GM21390 (cell line): ENCODE data around the gene KIRREL3.

Experiments used
- ATAC-seq: cut with Tn5 transposase; IDR thresholded peaks from one replicate; pipeline ENCODE4 v1.9.1; 2021; ENCODE audit not compliant: unreplicated experiment

The KIRREL3 gene

DNA sequence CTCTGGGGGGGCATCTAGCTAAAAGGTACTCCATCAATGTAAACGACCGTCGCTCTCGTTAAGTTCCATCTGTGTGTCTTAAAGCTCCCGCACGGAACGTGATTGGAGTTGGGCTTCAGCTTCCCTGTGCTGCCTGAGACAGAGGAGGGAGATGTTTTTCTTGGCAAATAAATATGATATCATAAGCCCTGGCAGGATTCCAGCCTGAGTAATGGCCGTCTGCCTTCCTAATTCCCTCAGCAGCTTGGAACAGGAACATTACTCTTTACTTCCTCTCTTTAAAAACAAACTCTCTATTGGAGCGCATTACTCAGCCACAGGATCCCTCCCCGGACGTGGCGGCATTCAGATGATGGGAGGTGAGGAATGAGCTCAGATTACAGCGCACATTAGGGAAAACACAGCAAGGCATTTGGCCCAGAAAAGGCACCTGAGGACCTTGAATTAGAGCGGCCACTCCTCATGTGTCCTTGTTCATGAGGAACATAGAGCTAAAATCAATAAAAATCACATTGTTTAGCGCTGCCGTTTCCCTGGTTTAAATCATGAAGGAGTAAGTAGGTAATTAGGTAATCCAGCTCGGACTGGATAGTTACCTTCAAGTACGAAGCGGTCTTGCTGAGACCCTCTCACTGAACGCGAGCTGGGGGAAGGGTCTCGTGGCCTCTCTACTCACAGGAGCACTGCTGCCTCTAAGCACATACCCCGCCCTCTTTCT is 414.6 kb downstream of the KIRREL3 start:
- ATAC-seq: no peak

DNA sequence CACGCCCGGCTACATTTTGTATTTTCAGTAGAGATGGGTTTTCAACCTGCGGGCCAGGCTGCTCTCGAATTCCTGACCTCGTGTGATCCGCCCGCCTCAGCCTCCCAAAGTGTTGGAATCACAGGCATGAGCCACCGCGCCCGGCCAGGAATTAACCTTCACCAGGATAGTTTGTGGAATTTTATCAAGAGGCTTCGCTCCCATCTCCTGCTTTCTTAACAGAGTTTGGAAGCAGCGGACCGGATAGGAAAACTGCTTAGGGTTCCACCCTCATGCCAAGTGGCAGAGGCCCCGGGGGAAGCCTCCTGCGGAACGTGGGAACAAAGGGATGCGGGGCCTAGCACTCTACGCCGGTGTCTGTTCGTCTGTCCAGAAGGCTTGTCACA is 415.2 kb downstream of the KIRREL3 start:
- ATAC-seq: no peak

- no peak for ATAC-seq
These were observed 416.8 kb downstream of the KIRREL3 start for GRCh38 chr11:126583594-126584427.

GRCh38 chr11:126583101-126583500 is 417.5 kb downstream of the KIRREL3 start:
- ATAC-seq: no peak

GRCh38 chr11:126581871-126582648 is 418.5 kb downstream of the KIRREL3 start:
- ATAC-seq: no peak

DNA sequence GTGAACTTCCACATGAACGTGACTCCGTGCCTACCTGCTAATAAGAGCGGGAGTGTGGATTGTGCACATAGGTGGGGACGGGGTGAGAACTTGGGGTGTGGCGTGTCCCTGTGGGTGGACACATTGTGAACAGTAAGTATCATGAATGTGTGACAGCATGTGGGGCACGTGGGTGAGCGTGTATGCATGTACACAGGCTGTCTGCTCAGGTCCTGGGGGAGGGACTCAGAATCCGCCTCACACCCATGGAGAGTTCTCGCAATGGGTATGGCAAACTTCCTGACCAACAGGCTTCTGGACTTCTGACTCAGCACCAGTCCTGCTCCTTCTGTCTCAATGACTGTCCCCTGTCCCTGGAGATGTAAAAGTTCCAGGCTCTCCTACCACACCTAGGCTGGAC is 422.1 kb downstream of the KIRREL3 start:
- ATAC-seq: no peak

DNA sequence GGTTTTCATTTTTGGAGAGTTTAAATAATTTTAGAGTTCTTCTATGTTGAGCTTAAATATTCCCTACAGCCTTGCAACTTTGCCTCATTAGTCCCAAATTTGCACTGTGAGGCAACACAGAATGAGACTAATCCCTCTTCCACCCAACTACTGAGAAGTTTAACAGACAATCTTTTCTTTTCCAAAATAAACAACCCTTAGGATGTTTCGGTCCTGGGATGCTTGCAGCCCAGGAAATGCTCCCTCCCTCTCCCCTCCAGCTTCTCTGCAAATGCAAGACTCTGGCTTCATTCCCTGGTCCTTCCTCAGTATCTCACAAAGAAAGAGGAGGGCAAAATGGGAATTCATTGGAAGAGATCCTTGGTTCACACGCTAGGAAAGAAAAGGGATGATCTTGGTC is 422.5 kb downstream of the KIRREL3 start:
- no peak for ATAC-seq

- ATAC-seq: no peak
These were observed 424.7 kb downstream of the KIRREL3 start for GRCh38 chr11:126575849-126576248.

DNA sequence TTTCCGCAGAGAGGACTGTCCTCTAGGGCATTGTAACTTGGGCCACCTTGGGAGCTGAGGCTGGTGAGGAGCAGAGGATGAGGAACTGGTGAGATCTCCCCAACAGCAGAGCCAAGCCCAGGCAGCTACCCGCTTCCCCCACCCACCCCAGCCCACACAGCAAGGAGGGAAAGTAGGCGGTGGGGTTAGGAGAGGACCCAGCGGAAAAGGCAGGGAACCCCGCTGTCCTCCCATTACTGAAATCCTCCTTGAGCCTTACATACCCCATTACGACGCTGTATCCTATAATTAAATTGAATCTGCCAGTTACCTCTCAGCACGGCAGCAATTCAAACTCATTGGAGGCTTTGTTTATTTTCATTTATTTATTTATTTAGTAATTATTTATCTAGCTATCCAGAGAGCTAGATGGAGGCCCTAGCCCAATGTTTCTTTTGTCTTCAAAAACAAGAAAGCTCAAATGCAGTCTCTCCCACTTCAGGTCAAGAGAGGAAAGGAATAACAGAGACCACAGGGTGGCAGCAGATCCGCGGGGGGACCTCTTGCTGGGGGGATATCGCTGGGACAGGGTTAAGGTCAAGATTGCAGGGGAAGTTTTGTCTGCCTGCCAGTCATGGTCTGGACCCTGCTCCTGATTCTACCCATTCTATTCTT is 427.1 kb downstream of the KIRREL3 start:
- no peak for ATAC-seq

- no peak for ATAC-seq
These were observed 430.1 kb downstream of the KIRREL3 start for GRCh38 chr11:126570489-126570888.

DNA sequence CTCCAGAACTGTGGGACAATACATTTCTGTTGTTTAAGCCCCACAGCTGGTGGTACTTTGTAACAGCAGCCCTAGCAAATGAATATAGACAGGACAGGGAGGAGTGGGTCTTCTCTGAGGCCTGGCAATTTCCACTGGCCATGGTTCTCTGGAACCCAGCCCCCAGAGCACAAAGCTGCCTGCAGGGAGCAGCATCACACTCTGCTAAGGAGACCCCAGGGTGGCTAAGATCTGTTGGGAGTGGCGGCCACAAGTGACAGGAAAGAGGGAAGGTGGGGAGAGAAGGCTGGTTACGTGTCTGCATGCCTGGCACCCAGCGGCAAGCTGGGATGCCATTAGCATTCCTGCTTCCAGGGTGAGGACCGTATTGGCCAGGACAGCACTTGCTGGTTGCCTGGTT is 433.2 kb downstream of the KIRREL3 start:
- no peak for ATAC-seq

DNA sequence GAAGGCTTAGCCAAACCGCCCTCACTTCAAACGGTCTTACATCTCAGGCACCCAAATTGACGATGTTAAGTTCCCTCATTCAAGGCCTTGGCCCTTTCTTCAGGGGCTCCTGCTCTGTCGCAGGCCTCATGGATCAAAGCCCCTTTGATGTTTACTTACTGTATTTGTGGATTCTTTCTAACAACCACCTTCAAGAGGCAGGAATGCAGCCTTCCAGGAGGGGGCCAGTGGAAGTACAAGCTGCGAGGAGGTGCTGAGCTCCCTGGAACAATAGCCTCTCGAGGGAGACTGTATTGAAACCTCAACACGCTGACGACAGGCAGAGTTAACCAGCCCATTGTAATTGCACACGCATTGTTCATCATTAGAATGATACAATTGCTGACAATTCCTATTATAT is 436.0 kb downstream of the KIRREL3 start:
- no peak for ATAC-seq

DNA sequence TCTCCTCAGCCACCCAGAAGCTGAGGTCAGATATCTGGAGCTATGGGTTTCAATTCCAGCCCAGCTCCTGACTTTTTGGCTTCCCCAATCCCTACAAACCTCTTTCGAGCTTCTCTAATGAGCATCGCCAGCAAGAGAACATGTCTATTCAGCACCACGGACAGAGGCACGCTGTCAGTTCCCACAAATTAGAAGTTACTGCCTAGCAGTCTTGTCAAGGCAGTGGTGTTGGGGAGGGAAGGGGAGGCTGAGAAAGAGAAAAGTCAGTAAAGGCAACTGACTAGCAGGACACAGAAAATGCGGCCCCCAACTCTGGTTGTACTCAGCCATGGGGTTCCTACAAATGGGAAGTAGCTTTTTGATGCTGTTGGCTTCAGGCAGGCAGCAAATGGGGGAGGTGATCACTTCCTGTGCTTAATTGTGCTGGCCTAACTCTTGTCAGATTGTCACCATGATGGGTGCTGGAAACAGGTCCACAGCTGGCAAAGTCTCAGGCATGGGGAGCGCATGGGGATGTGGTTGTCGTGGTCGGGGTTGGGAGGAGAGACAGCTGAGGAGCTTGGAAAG is 439.2 kb downstream of the KIRREL3 start:
- no peak for ATAC-seq

DNA sequence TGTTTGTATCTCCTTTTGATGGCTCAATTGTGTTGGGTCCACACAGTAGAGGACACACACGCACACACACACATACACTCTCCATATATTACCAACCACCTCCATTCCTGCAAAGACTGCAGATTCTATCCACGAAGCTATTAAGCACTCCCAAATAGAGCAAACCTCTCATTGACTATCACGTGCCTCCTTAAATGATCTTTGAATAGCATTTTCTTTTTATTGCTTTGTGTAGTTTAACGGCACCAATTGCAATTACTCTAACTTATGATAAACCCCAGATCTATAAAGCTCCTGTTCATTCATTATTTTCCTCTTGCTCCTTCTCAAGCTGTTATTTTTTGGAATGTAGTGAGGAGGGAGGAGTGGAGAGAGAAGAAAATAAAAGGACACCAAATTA is 440.3 kb downstream of the KIRREL3 start:
- no peak for ATAC-seq

DNA sequence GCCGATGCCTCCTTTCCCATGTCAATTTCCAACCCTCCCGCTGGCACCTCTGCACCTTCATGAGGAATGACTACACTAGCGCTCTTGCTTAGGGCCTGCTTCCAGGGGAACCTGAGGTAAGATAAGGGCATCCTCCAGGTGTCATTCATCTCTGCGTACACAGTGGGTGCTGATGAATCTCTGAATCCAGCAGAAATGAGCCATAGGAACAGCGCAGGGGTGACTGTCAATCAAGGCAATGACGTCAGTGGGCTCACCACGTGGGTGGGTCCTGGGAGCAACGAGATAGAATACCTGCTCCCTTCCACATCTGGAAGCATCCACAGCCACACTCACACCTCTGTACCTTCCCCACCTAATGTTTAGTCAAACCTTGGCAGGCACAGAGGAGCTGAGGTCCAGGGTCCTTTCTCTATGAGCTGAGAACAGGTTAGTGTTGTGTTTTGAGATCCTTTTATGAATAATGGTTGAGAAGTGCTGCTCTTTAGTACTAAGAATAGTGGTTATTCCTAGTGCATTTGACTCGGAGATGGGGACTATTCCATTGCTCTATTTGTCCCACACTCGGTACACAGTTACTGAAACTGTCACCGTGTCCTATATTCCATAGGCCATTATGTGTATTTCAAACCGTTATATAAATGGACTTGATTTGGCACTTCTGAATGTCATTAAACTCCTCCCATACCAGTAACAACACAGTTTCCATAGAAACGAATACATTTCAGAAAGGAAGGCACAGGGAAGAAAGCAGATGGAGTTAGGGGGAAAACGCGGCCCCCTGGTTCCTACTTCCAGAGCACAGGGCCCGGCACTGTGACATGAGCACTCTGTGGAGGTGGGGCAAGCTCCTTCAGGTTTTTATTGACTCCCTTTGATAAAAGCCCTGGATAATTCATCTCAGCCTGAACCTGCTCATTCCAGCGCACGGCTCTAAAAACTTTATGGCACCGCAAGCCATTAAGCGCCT is 451.7 kb downstream of the KIRREL3 start:
- ATAC-seq: no peak

- no peak for ATAC-seq
These were observed 452.9 kb downstream of the KIRREL3 start for GRCh38 chr11:126547691-126548090.

DNA sequence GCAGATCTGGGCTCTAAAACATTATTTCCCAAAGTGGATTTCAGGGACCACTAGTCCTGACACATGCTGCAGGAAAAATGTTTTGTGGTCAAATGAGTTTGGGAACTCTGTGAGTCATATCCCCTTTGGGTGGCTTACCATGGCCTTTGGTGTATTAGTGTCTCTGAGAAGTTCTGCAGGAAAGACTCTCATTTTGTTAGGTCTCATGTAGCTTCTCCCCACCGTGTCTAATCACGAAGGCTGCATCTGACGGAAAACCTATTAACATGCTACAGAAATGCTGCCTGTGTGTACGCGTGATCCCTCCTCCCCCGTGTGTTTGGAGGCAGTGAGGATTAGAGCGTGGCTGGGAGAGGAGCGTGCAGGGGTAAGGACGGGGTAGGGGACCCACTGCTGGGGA is 453.4 kb downstream of the KIRREL3 start:
- no peak for ATAC-seq

DNA sequence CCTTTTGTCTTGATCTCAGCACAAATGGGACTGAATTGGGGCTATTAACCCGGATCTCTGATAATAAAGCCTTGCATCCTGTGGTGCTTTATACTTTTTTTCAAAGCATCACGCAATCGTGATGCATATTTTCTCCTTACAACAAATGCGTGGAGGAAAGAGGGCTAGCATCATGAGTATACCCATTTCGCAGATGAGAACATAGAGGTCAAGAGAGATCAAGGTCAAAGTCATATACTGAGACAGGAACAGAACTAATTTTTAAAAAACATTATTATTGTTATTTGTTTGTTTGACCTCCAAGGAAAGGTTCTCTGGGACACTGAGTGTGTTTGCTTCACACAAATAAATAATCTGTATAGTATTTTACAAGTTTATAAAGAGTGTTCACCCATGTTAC is 453.9 kb downstream of the KIRREL3 start:
- no peak for ATAC-seq

DNA sequence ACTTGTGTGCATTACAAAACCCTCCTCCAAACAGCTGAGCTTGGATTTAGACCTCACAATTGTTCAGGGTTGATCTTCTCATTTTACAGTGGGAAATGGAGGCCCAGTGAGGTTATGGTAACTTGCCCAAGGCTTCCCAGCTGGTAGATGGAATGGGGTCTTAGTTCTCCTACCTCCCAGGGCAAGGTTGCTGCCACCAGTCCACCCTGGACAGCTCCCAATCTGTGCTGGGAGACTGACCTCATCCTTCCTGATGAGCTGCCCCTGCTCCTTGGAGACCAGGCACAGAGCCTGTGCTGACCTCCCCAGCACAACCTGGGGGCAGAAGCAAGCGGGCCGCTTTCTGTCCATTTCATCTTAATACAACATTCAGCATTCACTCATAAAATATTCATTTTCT is 454.4 kb downstream of the KIRREL3 start:
- no peak for ATAC-seq

DNA sequence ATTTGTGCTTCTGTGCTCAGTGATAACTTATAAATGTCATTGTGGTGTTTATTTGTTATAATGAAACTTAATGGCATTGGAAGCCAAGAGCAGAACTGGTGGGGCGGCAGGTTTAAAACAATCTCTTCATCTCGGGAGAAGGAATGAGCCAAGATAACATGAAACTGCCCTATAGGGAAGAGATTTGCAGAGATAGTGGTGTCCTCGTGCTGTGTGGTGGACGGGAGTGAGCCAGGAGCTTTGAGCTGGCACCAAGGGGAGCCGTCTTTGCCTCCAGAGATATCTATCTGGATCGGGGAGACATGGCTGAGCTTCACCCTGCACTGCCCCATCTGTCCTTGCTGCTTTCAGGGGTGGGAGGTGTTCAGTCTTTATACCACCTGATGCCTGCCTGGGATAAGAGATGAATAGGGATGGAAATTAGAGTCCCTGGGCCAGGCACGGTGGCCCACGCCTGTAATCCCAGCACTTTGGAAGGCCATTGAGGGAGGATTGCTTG is 455.5 kb downstream of the KIRREL3 start:
- no peak for ATAC-seq
